Measurements from ENCODE around the gene QSER1. TPM values are rescaled to one million over a fixed set of nuclear protein-coding genes. Genes with fewer than 3 reads are reported as not detected.

The QSER1 gene
- total and polyA plus RNA-seq, 4 donors, result 2.4 to 12.6 (median 7.1) TPM

GRCh38 chr11:32902089-32902665 is 9.6 kb downstream of the QSER1 start:
- no peak overlapping the region for H3K4me3 ChIP-seq (ENCODE audit: low read depth in 1 of 3, low read length in 3 of 3)
- H3K4me1 ChIP-seq (ENCODE audit: control insufficient read depth in 4 of 4, insufficient read depth in 4 of 4, low read length in 3 of 4), result no peaks in the 10 kb centered on the region
- H3K27ac ChIP-seq (ENCODE audit: low read depth in 1 of 2, low read length in 2 of 2), result no peak overlapping the region
- no peaks in the 10 kb centered on the region for H3K36me3 ChIP-seq (ENCODE audit: control insufficient read depth in 4 of 4, insufficient read depth in 3 of 4, low read depth in 1 of 4, low read length in 3 of 4)
- 83% methylated on average over 4 of the region's 4 CpGs for WGBS
- TF ChIP-seq CTCF (IDR thresholded peaks at IDR 0.05; ENCODE audit: low read depth, low read length, missing input control), result no peak
- TF ChIP-seq JUND (IDR thresholded peaks at IDR 0.05), result no peak
- TF ChIP-seq FOXA2 (IDR thresholded peaks at IDR 0.05), result no peak
- TF ChIP-seq TAF1 (conservative IDR thresholded peaks at IDR 0.05), result no peak
- TF ChIP-seq HNF4A (conservative IDR thresholded peaks at IDR 0.05), result no peak
- no peak for TF ChIP-seq NR2F2 (IDR thresholded peaks at IDR 0.05)
- no peak for TF ChIP-seq REST (IDR thresholded peaks at IDR 0.05)
- TF ChIP-seq ATF3 (IDR thresholded peaks at IDR 0.05), result no peak
- TF ChIP-seq YY1 (IDR thresholded peaks at IDR 0.05), result no peak
- TF ChIP-seq GABPA (IDR thresholded peaks at IDR 0.05 in 1 of 2, conservative IDR thresholded peaks at IDR 0.05 in 1 of 2), result no peak
- TF ChIP-seq SP1 (IDR thresholded peaks at IDR 0.05), result no peak
- TF ChIP-seq FOXA1 (IDR thresholded peaks at IDR 0.05), result no peak
- no peak for TF ChIP-seq RXRA (IDR thresholded peaks at IDR 0.05)
- no peak for TF ChIP-seq HNF4G (IDR thresholded peaks at IDR 0.05)
- no peak for TF ChIP-seq ZBTB33 (IDR thresholded peaks at IDR 0.05)
- TF ChIP-seq RAD21 (IDR thresholded peaks at IDR 0.05), result no peak
- no peak for TF ChIP-seq MAX (IDR thresholded peaks at IDR 0.05)
- TF ChIP-seq EGR1 (IDR thresholded peaks at IDR 0.05; ENCODE audit: low read depth in 2 of 2), result no peak
- no peaks in the 10 kb centered on the region for H3K27me3 ChIP-seq (ENCODE audit: control insufficient read depth in 4 of 4, insufficient read depth in 4 of 4, low read length in 3 of 4)
- H3K9me3 ChIP-seq (ENCODE audit: control insufficient read depth in 4 of 4, low read length in 3 of 4), result no peaks in the 10 kb centered on the region
- H3K9ac ChIP-seq (ENCODE audit: low read depth in 1 of 2, low read length in 2 of 2), result no peak overlapping the region
- no peak for DNase-seq (ENCODE audit: low spot score)

Data from liver (tissue), 9 donors.